DND-41 (cell line): Measurements from ENCODE around the gene TWSG1.

Experiments
- CTCF ChIP-seq: IDR thresholded peaks from 2 replicates; pipeline ENCODE4 v1.5.1; 2012; ENCODE audit warnings: borderline replicate concordance, low read length, moderate library complexity, mild to moderate bottlenecking; ENCODE audit not compliant: poor library complexity, severe bottlenecking; ENCODE audit errors: extremely low read depth
- EZH2 ChIP-seq: IDR thresholded peaks from 3 replicates; pipeline ENCODE4 v1.6.1; 2012; ENCODE audit warnings: borderline replicate concordance, low read depth, mild to moderate bottlenecking, moderate library complexity, low read length, inconsistent platforms; ENCODE audit not compliant: severe bottlenecking

- TF ChIP-seq CTCF (no peak), EZH2 (no peak)
Measured at GRCh38 chr18:9413576-9413975, 79.0 kb downstream of the TWSG1 start.
